BLaER1 (cell line): ENCODE data around the gene LSP1.
A peak's percentile ranks its signal among the peaks of the same experiment; 100 is the strongest.

Source experiments
- H3K27ac ChIP-seq: shearing (Covaris generic); formaldehyde crosslinking; 2 replicates; pipeline ENCODE4 v1.8.1; 2022
- H3K27me3 ChIP-seq: shearing (Covaris generic); formaldehyde crosslinking; 2 replicates; pipeline ENCODE4 v1.8.1; 2022
- H3K36me3 ChIP-seq: shearing (Covaris generic); formaldehyde crosslinking; 2 replicates; pipeline ENCODE4 v1.8.1; 2022
- H3K4me1 ChIP-seq: shearing (Covaris generic); formaldehyde crosslinking; 2 replicates; pipeline ENCODE4 v1.8.1; 2022
- H3K4me2 ChIP-seq: shearing (Covaris generic); formaldehyde crosslinking; 2 replicates; pipeline ENCODE4 v1.8.1; 2022
- H3K4me3 ChIP-seq: shearing (Covaris generic); formaldehyde crosslinking; 2 replicates; pipeline ENCODE4 v1.8.1; 2022
- H3K9ac ChIP-seq: shearing (Covaris generic); formaldehyde crosslinking; 2 replicates; pipeline ENCODE4 v1.8.1; 2022
- H3K9me3 ChIP-seq: shearing (Covaris generic); formaldehyde crosslinking; 2 replicates; pipeline ENCODE4 v1.8.1; 2022
- H4K20me1 ChIP-seq: shearing (Covaris generic); formaldehyde crosslinking; 2 replicates; pipeline ENCODE4 v1.8.1; 2022
- Cebpa-rat ChIP-seq: shearing (Covaris generic); IDR thresholded peaks from 2 replicates; pipeline ENCODE4 v1.8.1; 2022

LSP1 gene

GRCh38 chr11:1855886-1856265 is 3.0 kb downstream of the LSP1 start:
- peaks cover 66% of the 10 kb centered on the region for H3K4me1 ChIP-seq
- no peaks in the 10 kb centered on the region for H3K36me3 ChIP-seq
- H3K9me3 ChIP-seq, result no peaks in the 10 kb centered on the region
- H3K4me3 ChIP-seq, result no peak overlapping the region
- peak overlapping the region; percentile 89 for H3K4me2 ChIP-seq
- no peak overlapping the region for H3K9ac ChIP-seq
- H4K20me1 ChIP-seq, result peaks cover 47% of the 10 kb centered on the region
- no peak overlapping the region for H3K27ac ChIP-seq
- peaks cover 5% of the 10 kb centered on the region; the same call in 1 of the 2 replicates for H3K27me3 ChIP-seq
- TF ChIP-seq Cebpa-rat, result no peak

GRCh38 chr11:1856306-1857005 is 3.6 kb downstream of the LSP1 start:
- Histone ChIP-seq H3K9me3 (no peaks in the 10 kb centered on the region), H3K27ac (no peak overlapping the region), H3K4me2 (peak overlapping the region; percentile 89), H4K20me1 (peaks cover 42% of the 10 kb centered on the region), H3K36me3 (no peaks in the 10 kb centered on the region), H3K4me3 (no peak overlapping the region), H3K27me3 (peaks cover 5% of the 10 kb centered on the region; the same call in 1 of the 2 replicates), H3K4me1 (peaks cover 60% of the 10 kb centered on the region), H3K9ac (no peak overlapping the region)
- TF ChIP-seq Cebpa-rat, result no peak

- TF ChIP-seq Cebpa-rat, result no peak
- H3K4me1 ChIP-seq, result peaks cover 54% of the 10 kb centered on the region
- no peak overlapping the region for H3K9ac ChIP-seq
- H4K20me1 ChIP-seq, result peaks cover 36% of the 10 kb centered on the region
- no peak overlapping the region for H3K27ac ChIP-seq
- H3K27me3 ChIP-seq, result peaks cover 8% of the 10 kb centered on the region; the same call in 1 of the 2 replicates
- no peaks in the 10 kb centered on the region for H3K9me3 ChIP-seq
- no peaks in the 10 kb centered on the region for H3K36me3 ChIP-seq
- no peak overlapping the region for H3K4me3 ChIP-seq
- H3K4me2 ChIP-seq, result peak overlapping the region; percentile 89
Observed at GRCh38 chr11:1857064-1857463, 4.2 kb downstream of the LSP1 start.

- Histone ChIP-seq H3K9ac (no peak overlapping the region), H3K27ac (no peak overlapping the region), H3K36me3 (no peaks in the 10 kb centered on the region), H3K4me1 (peaks cover 43% of the 10 kb centered on the region), H3K4me3 (no peak overlapping the region), H3K9me3 (no peaks in the 10 kb centered on the region), H3K27me3 (peaks cover 19% of the 10 kb centered on the region), H4K20me1 (peaks cover 35% of the 10 kb centered on the region), H3K4me2 (no peak overlapping the region)
- no peak for TF ChIP-seq Cebpa-rat
Observed at GRCh38 chr11:1858154-1858553, 5.3 kb downstream of the LSP1 start.

GRCh38 chr11:1858576-1858975 is 5.7 kb downstream of the LSP1 start:
- no peak overlapping the region for H3K4me2 ChIP-seq
- H3K9ac ChIP-seq, result no peak overlapping the region
- H3K9me3 ChIP-seq, result no peaks in the 10 kb centered on the region
- H3K27ac ChIP-seq, result no peak overlapping the region
- TF ChIP-seq Cebpa-rat, result no peak
- H3K4me1 ChIP-seq, result peaks cover 42% of the 10 kb centered on the region
- H4K20me1 ChIP-seq, result peaks cover 35% of the 10 kb centered on the region
- H3K36me3 ChIP-seq, result no peaks in the 10 kb centered on the region
- peaks cover 23% of the 10 kb centered on the region for H3K27me3 ChIP-seq
- no peak overlapping the region for H3K4me3 ChIP-seq

- H3K27ac ChIP-seq, result no peak overlapping the region
- no peak overlapping the region for H3K4me3 ChIP-seq
- TF ChIP-seq Cebpa-rat, result no peak
- H4K20me1 ChIP-seq, result peaks cover 31% of the 10 kb centered on the region
- H3K4me2 ChIP-seq, result no peak overlapping the region
- no peak overlapping the region for H3K9ac ChIP-seq
- H3K27me3 ChIP-seq, result peaks cover 28% of the 10 kb centered on the region
- no peaks in the 10 kb centered on the region for H3K36me3 ChIP-seq
- H3K9me3 ChIP-seq, result no peaks in the 10 kb centered on the region
- H3K4me1 ChIP-seq, result peaks cover 40% of the 10 kb centered on the region
Observed at GRCh38 chr11:1859004-1859403, 6.1 kb downstream of the LSP1 start.

GRCh38 chr11:1860108-1860507 is 7.2 kb downstream of the LSP1 start:
- no peaks in the 10 kb centered on the region for H3K9me3 ChIP-seq
- no peak overlapping the region for H3K9ac ChIP-seq
- H3K4me2 ChIP-seq, result no peak overlapping the region
- no peak for TF ChIP-seq Cebpa-rat
- H3K27me3 ChIP-seq, result peaks cover 33% of the 10 kb centered on the region
- H3K27ac ChIP-seq, result no peak overlapping the region
- no peaks in the 10 kb centered on the region for H3K36me3 ChIP-seq
- H3K4me3 ChIP-seq, result no peak overlapping the region
- peaks cover 26% of the 10 kb centered on the region for H4K20me1 ChIP-seq
- peaks cover 38% of the 10 kb centered on the region for H3K4me1 ChIP-seq

- Histone ChIP-seq H3K4me3 (no peak overlapping the region), H3K27ac (no peak overlapping the region), H3K36me3 (no peaks in the 10 kb centered on the region), H3K9me3 (no peaks in the 10 kb centered on the region), H3K27me3 (peaks cover 49% of the 10 kb centered on the region), H3K4me2 (no peak overlapping the region), H4K20me1 (peaks cover 36% of the 10 kb centered on the region), H3K9ac (no peak overlapping the region), H3K4me1 (peaks cover 27% of the 10 kb centered on the region)
- TF ChIP-seq Cebpa-rat, result no peak
Observed at GRCh38 chr11:1861435-1862411, 8.8 kb downstream of the LSP1 start.

- Histone ChIP-seq H3K4me1 (peaks cover 29% of the 10 kb centered on the region), H3K27ac (no peak overlapping the region), H3K27me3 (peaks cover 57% of the 10 kb centered on the region), H3K36me3 (no peaks in the 10 kb centered on the region), H4K20me1 (peaks cover 40% of the 10 kb centered on the region), H3K9me3 (no peaks in the 10 kb centered on the region), H3K4me3 (no peak overlapping the region), H3K9ac (no peak overlapping the region), H3K4me2 (no peak overlapping the region)
- TF ChIP-seq Cebpa-rat, result no peak
Observed at GRCh38 chr11:1862588-1863351, 9.9 kb downstream of the LSP1 start.
